Cardiac muscle cell (in vitro differentiated cells and primary cell): ENCODE measurements around the gene TESK2. TPM values are rescaled to one million over a fixed set of nuclear protein-coding genes. Genes with fewer than 3 reads are reported as not detected.

Experiments used
- DNase-seq, 2 donors: peaks; one replicate each; pipeline versions ENCODE4 v3.0.0 to v3.0.0-alpha.2; 2010 to 2017; ENCODE audit warnings: low read depth in 1 of 2, low spot score in 1 of 2
- H3K27ac ChIP-seq: fragments of 200-600 bp; sonication (generic); 2 replicates; pipeline ENCODE4 v1.5.1; 2016
- H3K27me3 ChIP-seq: fragments of 200-600 bp; sonication (generic); 2 replicates; pipeline ENCODE4 v1.6.0; 2016; ENCODE audit warnings: control low read depth
- H3K36me3 ChIP-seq: fragments of 200-600 bp; sonication (generic); 2 replicates; pipeline ENCODE4 v1.5.1; 2016; ENCODE audit warnings: control low read depth
- H3K4me1 ChIP-seq: fragments of 200-600 bp; sonication (generic); 2 replicates; pipeline ENCODE4 v1.8.1; 2017; ENCODE audit warnings: low read depth, mild to moderate bottlenecking, mixed run types
- H3K4me3 ChIP-seq: fragments of 200-600 bp; sonication (generic); 2 replicates; pipeline ENCODE4 v1.5.1; 2016; ENCODE audit warnings: mild to moderate bottlenecking
- H3K9me3 ChIP-seq: fragments of 200-600 bp; sonication (generic); 2 replicates; pipeline ENCODE4 v1.5.1; 2017; ENCODE audit warnings: low read depth, mild to moderate bottlenecking, control low read depth
- polyA plus RNA-seq: library from polyadenylated mRNA; unstranded; fragments of >200 nt; fragmentation: Nextera tagmentation; extraction: Ambion mirVana; gene quantifications from 2 replicates; pipeline ENCODE4 v1.2.1, GENCODE V29; 2016
- total RNA-seq: library from RNA; depleted of rRNA; stranded (reverse); fragments of >200 nt; gene quantifications from 2 replicates; pipeline ENCODE4 v1.2.3, GENCODE V29; 2016
- TF ChIP-seq, protein P1 (sequence below): IDR thresholded peaks from 2 replicates; pipeline ENCODE4 v1.5.1; 2012; ENCODE audit warnings: low read depth, mild to moderate bottlenecking, low read length

Gene TESK2
- total and polyA plus RNA-seq, 2 experiments from 2014 or later: 8.4 to 13.9 TPM

DNA sequence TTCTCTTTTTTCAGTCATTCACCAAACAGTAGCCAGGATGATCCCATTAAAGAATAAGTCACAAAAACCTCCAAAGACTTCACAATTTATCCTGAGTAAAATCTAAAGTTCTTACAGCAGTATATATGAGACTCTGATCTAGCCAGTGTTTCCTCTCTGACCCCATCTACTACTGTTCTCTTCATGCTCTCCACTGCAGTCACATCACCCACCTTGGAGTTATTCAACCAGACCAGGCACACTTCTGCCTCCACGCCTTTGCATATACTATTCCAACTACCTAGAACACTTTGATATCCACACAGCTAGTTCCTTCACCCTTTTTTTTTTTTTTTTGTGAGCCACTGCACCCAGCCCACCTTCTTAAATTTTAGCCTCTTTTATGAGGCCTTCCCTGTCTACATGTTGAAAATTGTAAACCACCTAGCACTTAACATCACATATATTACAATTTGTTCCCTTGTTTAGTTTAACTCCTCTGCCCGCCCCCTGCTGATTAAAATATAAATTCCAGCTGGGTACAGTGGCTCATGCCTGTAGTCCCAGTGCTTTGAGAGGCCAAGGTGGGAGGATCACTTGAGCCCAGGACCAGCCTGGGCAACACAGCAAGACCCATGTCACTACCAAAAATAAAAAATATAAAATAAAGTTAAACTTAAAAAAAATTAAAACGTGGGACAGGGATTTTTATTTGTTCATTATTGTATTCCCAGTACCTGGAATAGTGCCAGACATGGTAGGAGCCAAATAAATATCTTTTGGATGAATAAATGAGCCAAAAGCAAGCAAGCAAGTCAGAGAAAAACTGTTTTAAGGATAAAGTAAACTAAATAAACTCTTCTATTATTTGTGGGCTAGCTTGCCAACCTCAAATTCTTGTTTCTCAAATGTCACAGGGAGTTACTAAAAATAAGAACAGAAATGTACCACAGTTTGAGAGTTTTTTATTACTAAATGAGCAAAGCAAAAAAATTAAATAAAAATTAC lies 115.6 kb downstream of the TESK2 start:
- TF ChIP-seq, protein P1, sequence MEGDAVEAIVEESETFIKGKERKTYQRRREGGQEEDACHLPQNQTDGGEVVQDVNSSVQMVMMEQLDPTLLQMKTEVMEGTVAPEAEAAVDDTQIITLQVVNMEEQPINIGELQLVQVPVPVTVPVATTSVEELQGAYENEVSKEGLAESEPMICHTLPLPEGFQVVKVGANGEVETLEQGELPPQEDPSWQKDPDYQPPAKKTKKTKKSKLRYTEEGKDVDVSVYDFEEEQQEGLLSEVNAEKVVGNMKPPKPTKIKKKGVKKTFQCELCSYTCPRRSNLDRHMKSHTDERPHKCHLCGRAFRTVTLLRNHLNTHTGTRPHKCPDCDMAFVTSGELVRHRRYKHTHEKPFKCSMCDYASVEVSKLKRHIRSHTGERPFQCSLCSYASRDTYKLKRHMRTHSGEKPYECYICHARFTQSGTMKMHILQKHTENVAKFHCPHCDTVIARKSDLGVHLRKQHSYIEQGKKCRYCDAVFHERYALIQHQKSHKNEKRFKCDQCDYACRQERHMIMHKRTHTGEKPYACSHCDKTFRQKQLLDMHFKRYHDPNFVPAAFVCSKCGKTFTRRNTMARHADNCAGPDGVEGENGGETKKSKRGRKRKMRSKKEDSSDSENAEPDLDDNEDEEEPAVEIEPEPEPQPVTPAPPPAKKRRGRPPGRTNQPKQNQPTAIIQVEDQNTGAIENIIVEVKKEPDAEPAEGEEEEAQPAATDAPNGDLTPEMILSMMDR: no peak
- H3K27me3 ChIP-seq: no peaks in the 10 kb centered on the region

GRCh38 chr1:45373573-45373972 lies 117.4 kb downstream of the TESK2 start:
- Histone ChIP-seq H3K4me1 (peaks cover 5% of the 10 kb centered on the region), H3K27ac (no peak overlapping the region), H3K9me3 (no peaks in the 10 kb centered on the region), H3K4me3 (no peak overlapping the region), H3K27me3 (no peaks in the 10 kb centered on the region), H3K36me3 (no peaks in the 10 kb centered on the region)
- DNase-seq: no peak
- TF ChIP-seq, protein P1: no peak

More for the DNA sequence above, 115.6 kb downstream of the TESK2 start:
- peaks cover 2% of the 10 kb centered on the region for H3K4me1 ChIP-seq
- no peak for DNase-seq
- no peak overlapping the region for H3K27ac ChIP-seq
- H3K9me3 ChIP-seq: no peaks in the 10 kb centered on the region
- H3K4me3 ChIP-seq: no peak overlapping the region
- no peaks in the 10 kb centered on the region for H3K36me3 ChIP-seq

DNA sequence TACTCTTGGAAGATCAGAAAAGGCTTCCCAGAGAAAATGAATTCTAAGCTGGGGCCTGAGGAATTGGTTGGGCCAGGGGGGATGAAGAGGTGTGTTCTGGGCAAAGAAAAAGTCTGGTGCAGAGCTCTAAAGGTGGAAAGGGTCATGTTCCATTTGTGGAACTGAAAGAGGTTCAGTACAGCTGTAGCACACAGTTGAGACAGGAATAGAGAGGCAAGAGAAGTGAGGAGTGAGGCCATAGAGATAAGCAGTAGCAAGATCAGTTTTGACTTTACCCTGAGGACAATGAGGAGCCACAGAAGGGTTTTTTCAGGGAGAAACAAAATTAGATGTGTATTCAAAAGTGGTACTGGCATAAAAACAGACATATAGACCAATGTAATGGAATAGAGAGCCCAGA lies 120.4 kb downstream of the TESK2 start:
- peaks cover 5% of the 10 kb centered on the region for H3K4me1 ChIP-seq
- no peaks in the 10 kb centered on the region for H3K9me3 ChIP-seq
- H3K27me3 ChIP-seq: no peaks in the 10 kb centered on the region
- DNase-seq: peak in 1 of 2 donors; percentile 36
- TF ChIP-seq, protein P1: no peak
- no peaks in the 10 kb centered on the region for H3K36me3 ChIP-seq
- no peak overlapping the region for H3K4me3 ChIP-seq
- H3K27ac ChIP-seq: peak overlapping the region; percentile 39

DNA sequence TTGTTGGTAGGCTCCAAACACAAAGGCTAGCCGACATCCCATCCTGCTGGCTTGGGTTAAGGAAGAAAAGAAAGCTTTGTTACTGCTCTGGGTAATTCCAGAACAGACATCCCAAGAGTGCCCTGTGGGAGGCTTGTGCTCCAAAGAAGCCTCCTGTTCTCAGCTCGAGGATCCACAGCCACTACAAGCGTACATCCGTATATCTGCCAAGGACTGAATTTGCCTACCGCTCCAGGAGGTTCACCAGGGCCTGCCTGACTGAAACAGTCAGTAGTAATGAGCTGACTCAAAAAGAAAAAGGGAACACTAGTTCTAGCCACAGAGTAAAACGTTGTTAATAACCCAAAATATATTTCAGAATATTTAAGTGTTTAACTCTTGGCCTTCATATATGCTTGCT lies 125.9 kb downstream of the TESK2 start:
- no peaks in the 10 kb centered on the region for H3K36me3 ChIP-seq
- H3K4me3 ChIP-seq: no peak overlapping the region
- no peak overlapping the region for H3K27ac ChIP-seq
- no peaks in the 10 kb centered on the region for H3K9me3 ChIP-seq
- no peak for DNase-seq
- H3K27me3 ChIP-seq: no peaks in the 10 kb centered on the region
- TF ChIP-seq, protein P1: no peak
- H3K4me1 ChIP-seq: peaks cover 6% of the 10 kb centered on the region

GRCh38 chr1:45364294-45364693 lies 126.7 kb downstream of the TESK2 start:
- TF ChIP-seq, protein P1: no peak
- Histone ChIP-seq H3K27me3 (no peaks in the 10 kb centered on the region), H3K27ac (no peak overlapping the region), H3K4me1 (peaks cover 8% of the 10 kb centered on the region), H3K36me3 (no peaks in the 10 kb centered on the region), H3K9me3 (no peaks in the 10 kb centered on the region), H3K4me3 (no peak overlapping the region)
- DNase-seq: no peak
